GM12878 (cell line): ENCODE data around the gene RUNDC3A. TPM values are rescaled to one million over a fixed set of nuclear protein-coding genes. Genes with fewer than 3 reads are reported as not detected.

Experiments
- ATF7 ChIP-seq: fragments of 450-650 bp; IDR thresholded peaks from 2 replicates; pipeline ENCODE4 v1.6.1; 2016; ENCODE audit warnings: low read depth, mild to moderate bottlenecking
- BCL11A ChIP-seq: IDR thresholded peaks from 2 replicates; pipeline ENCODE4 v1.6.1; 2011; ENCODE audit warnings: low read depth, low read length
- BMI1 ChIP-seq: fragments of 450-650 bp; IDR thresholded peaks from 2 replicates; pipeline ENCODE4 v1.6.1; 2016; ENCODE audit warnings: mild to moderate bottlenecking, moderate library complexity, borderline replicate concordance
- BRCA1 ChIP-seq: IDR thresholded peaks from 2 replicates; pipeline ENCODE4 v1.6.1; 2011; ENCODE audit warnings: low read depth, low read length, improper control_type of control experiment
- DPF2 ChIP-seq: fragments of 450-650 bp; IDR thresholded peaks from 2 replicates; pipeline ENCODE4 v1.6.1; 2017; ENCODE audit warnings: mild to moderate bottlenecking
- ELK1 ChIP-seq: IDR thresholded peaks from 2 replicates; pipeline ENCODE4 v1.6.1; 2012; ENCODE audit warnings: low read depth, low read length, improper control_type of control experiment
- EP300 ChIP-seq, 2 experiments: fragments of 150-350 bp in 1 of 2; IDR thresholded peaks; 2 replicates each; pipeline ENCODE4 v1.6.1; 2011 to 2012; ENCODE audit warnings: low read depth in 2 of 2, low read length in 2 of 2, borderline replicate concordance in 1 of 2, improper control_type of control experiment in 1 of 2, inconsistent platforms in 1 of 2; ENCODE audit not compliant: control insufficient read depth in 1 of 2
- ETV6 ChIP-seq, 2 experiments: fragments of 450-650 bp in 1 of 2; IDR thresholded peaks in 1 of 2; conservative IDR thresholded peaks in 1 of 2; 2 replicates each; pipeline ENCODE4 v1.6.1; 2014; ENCODE audit warnings: antibody characterized with exemption in 1 of 2, borderline replicate concordance in 1 of 2, low read depth in 1 of 2, mild to moderate bottlenecking in 1 of 2, moderate library complexity in 1 of 2
- FOXM1 ChIP-seq: IDR thresholded peaks from 2 replicates; pipeline ENCODE4 v1.6.1; 2012; ENCODE audit warnings: low read depth, mild to moderate bottlenecking, inconsistent platforms, low read length, moderate library complexity
- GABPA ChIP-seq: IDR thresholded peaks from 2 replicates; pipeline ENCODE4 v1.6.1; 2014; ENCODE audit warnings: antibody characterized with exemption, low read depth, mild to moderate bottlenecking, inconsistent platforms
- GATAD2B ChIP-seq: fragments of 450-650 bp; conservative IDR thresholded peaks from 2 replicates; pipeline ENCODE4 v1.6.1; 2017; ENCODE audit warnings: low read depth, mild to moderate bottlenecking, moderate library complexity
- LARP7 ChIP-seq: fragments of 450-650 bp; IDR thresholded peaks from 2 replicates; pipeline ENCODE4 v1.6.1; 2017; ENCODE audit warnings: mild to moderate bottlenecking
- MTA2 ChIP-seq: fragments of 450-650 bp; IDR thresholded peaks from 2 replicates; pipeline ENCODE4 v1.6.1; 2016; ENCODE audit warnings: low read depth, mild to moderate bottlenecking, moderate library complexity
- MTA3 ChIP-seq: IDR thresholded peaks from 2 replicates; pipeline ENCODE4 v1.6.1; 2012; ENCODE audit warnings: low read length, inconsistent platforms, borderline replicate concordance
- NFYA ChIP-seq: IDR thresholded peaks from 2 replicates; pipeline ENCODE4 v1.6.1; 2011; ENCODE audit warnings: low read depth, mild to moderate bottlenecking, low read length, improper control_type of control experiment, borderline replicate concordance
- NFYB ChIP-seq: IDR thresholded peaks from 2 replicates; pipeline ENCODE4 v1.6.1; 2011; ENCODE audit warnings: low read depth, mild to moderate bottlenecking, low read length, improper control_type of control experiment, moderate library complexity; ENCODE audit not compliant: insufficient read depth
- POLR2AphosphoS2 ChIP-seq: IDR thresholded peaks from 2 replicates; pipeline ENCODE4 v1.6.1; 2011; ENCODE audit warnings: low read depth, mild to moderate bottlenecking, low read length, improper control_type of control experiment, moderate library complexity
- POU2F2 ChIP-seq: IDR thresholded peaks from 3 replicates; pipeline ENCODE4 v1.6.1; 2011; ENCODE audit warnings: low read depth, mild to moderate bottlenecking, low read length, borderline replicate concordance
- RAD21 ChIP-seq: IDR thresholded peaks from 2 replicates; pipeline ENCODE4 v1.6.1; 2011; ENCODE audit warnings: mild to moderate bottlenecking, low read depth, low read length, moderate library complexity; ENCODE audit not compliant: insufficient read depth
- SMARCA5 ChIP-seq: fragments of 450-650 bp; IDR thresholded peaks from 2 replicates; pipeline ENCODE4 v1.6.1; 2017; ENCODE audit warnings: mild to moderate bottlenecking
- SP1 ChIP-seq: IDR thresholded peaks from one replicate; pipeline ENCODE4 v1.6.1; 2011; ENCODE audit warnings: low read depth, low read length
- SRF ChIP-seq, 2 experiments: IDR thresholded peaks; 2 replicates each; pipeline ENCODE4 v1.6.1; 2011; ENCODE audit warnings: low read depth in 2 of 2, low read length in 2 of 2, mild to moderate bottlenecking in 1 of 2, moderate library complexity in 1 of 2
- STAT1 ChIP-seq: fragments of 450-650 bp; conservative IDR thresholded peaks from 2 replicates; pipeline ENCODE4 v1.6.1; 2014; ENCODE audit warnings: antibody characterized with exemption, mild to moderate bottlenecking
- STAT3 ChIP-seq: IDR thresholded peaks from 2 replicates; pipeline ENCODE4 v1.6.1; 2011; ENCODE audit warnings: low read depth, low read length, improper control_type of control experiment
- SUZ12 ChIP-seq: fragments of 200-600 bp; sonication (generic); IDR thresholded peaks from one replicate; pipeline ENCODE4 v1.6.1; 2018; ENCODE audit warnings: antibody characterized with exemption, mild to moderate bottlenecking; ENCODE audit not compliant: unreplicated experiment
- TAF1 ChIP-seq: IDR thresholded peaks from 2 replicates; pipeline ENCODE4 v1.6.1; 2011; ENCODE audit warnings: mild to moderate bottlenecking, low read depth, low read length, borderline replicate concordance
- YY1 ChIP-seq: IDR thresholded peaks from 2 replicates; pipeline ENCODE4 v1.6.1; 2011; ENCODE audit warnings: low read depth, mild to moderate bottlenecking, low read length
- ZBED1 ChIP-seq: IDR thresholded peaks from 2 replicates; pipeline ENCODE4 v1.6.1; 2016; ENCODE audit warnings: borderline replicate concordance
- ZNF384 ChIP-seq: IDR thresholded peaks from 2 replicates; pipeline ENCODE4 v1.6.1; 2012; ENCODE audit warnings: low read depth, mild to moderate bottlenecking, low read length, improper control_type of control experiment, borderline replicate concordance
- polyA plus RNA-seq, 11 experiments: library from polyadenylated mRNA; depleted of rRNA in 4 of 11; unstranded in 6 of 11; stranded (reverse) in 5 of 11; fragments of >200 nt; fragmentation: Nextera tagmentation in 4 of 11; fragmentation: Illumina TruSeq in 1 of 11; extraction: Ambion mirVana in 4 of 11; extraction: Trizol in 1 of 11; gene quantifications; 1 replicate in 1 of 11; 2 replicates in 10 of 11; pipeline versions ENCODE4 v1.2.1 to v1.2.3, GENCODE V29; 2011 to 2016; ENCODE audit warnings: inconsistent platforms in 2 of 11, missing spikeins in 2 of 11, low read depth in 1 of 11
- total RNA-seq, 4 experiments: library from RNA; depleted of rRNA in 3 of 4; stranded (reverse); fragments of >200 nt in 3 of 4; fragmentation: Illumina TruSeq in 1 of 4; extraction: Trizol in 1 of 4; gene quantifications; 2 replicates each; pipeline versions ENCODE4 v1.2.1 to v1.2.3, GENCODE V29; 2013 to 2021
- TF ChIP-seq, protein P1 (sequence below): fragments of 450-650 bp; IDR thresholded peaks from 2 replicates; pipeline ENCODE4 v1.6.1; 2014; ENCODE audit warnings: mild to moderate bottlenecking
- TF ChIP-seq, protein P2 (sequence below): IDR thresholded peaks from 2 replicates; pipeline ENCODE4 v1.6.1; 2011; ENCODE audit warnings: low read depth, low read length, improper control_type of control experiment, borderline replicate concordance

RUNDC3A gene
- total and polyA plus RNA-seq, 10 of the 15 experiments (the other 5 are each of a cell fraction or from before 2014, with no cell fraction given): 0.07 to 0.17 TPM; not detected in 8

- TF ChIP-seq RAD21 (no peak), SP1 (peak; percentile 90), GATAD2B (no peak), TAF1 (0 out of 2 replicates have a peak, but pooled peaks have one; percentile 23), EP300 (IDR thresholded peaks at IDR 0.05; ENCODE audit: borderline replicate concordance in 1 of 2, control insufficient read depth in 1 of 2, low read depth in 2 of 2, low read length in 2 of 2) (no peak), YY1 (no peak), POLR2AphosphoS2 (peak; percentile 82), LARP7 (0 out of 2 replicates have a peak, but pooled peaks have one; percentile 19), BMI1 (no peak), SMARCA5 (peak; percentile 10; the same call in 1 of the 2 replicates), BRCA1 (no peak), ETV6 (conservative IDR thresholded peaks at IDR 0.05 in 1 of 2, IDR thresholded peaks at IDR 0.05 in 1 of 2; ENCODE audit: borderline replicate concordance in 1 of 2, low read depth in 1 of 2) (no peak), POU2F2 (no peak), ELK1 (no peak), FOXM1 (no peak), MTA3 (no peak), ZNF384 (no peak), BCL11A (no peak), MTA2 (no peak), SUZ12 (no peak), NFYB (peak; percentile 81), STAT3 (no peak), NFYA (no peak), SRF (IDR thresholded peaks at IDR 0.05; ENCODE audit: low read depth in 2 of 2, low read length in 2 of 2) (peak in 1 of 2 experiments; percentile 87; a peak in 2 of 4 replicates), ZBED1 (no peak), GABPA (no peak), DPF2 (no peak), STAT1 (peak; percentile 86; the same call in 1 of the 2 replicates), ATF7 (no peak)
- TF ChIP-seq, protein P1, sequence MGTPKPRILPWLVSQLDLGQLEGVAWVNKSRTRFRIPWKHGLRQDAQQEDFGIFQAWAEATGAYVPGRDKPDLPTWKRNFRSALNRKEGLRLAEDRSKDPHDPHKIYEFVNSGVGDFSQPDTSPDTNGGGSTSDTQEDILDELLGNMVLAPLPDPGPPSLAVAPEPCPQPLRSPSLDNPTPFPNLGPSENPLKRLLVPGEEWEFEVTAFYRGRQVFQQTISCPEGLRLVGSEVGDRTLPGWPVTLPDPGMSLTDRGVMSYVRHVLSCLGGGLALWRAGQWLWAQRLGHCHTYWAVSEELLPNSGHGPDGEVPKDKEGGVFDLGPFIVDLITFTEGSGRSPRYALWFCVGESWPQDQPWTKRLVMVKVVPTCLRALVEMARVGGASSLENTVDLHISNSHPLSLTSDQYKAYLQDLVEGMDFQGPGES: no peak
- TF ChIP-seq, protein P2, sequence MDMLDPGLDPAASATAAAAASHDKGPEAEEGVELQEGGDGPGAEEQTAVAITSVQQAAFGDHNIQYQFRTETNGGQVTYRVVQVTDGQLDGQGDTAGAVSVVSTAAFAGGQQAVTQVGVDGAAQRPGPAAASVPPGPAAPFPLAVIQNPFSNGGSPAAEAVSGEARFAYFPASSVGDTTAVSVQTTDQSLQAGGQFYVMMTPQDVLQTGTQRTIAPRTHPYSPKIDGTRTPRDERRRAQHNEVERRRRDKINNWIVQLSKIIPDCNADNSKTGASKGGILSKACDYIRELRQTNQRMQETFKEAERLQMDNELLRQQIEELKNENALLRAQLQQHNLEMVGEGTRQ: peak; percentile 73
These were observed 18.6 kb downstream of the RUNDC3A start (continued) for GRCh38 chr17:44326861-44327444.
